ENCODE results near the gene CRLF1.

The CRLF1 gene

GRCh38 chr19:18645035-18645511 lies 38.5 kb upstream of the CRLF1 start:
- TF ChIP-seq ZFX (IDR thresholded peaks at IDR 0.05; ENCODE audit: borderline replicate concordance) (no peak), CTCF (IDR thresholded peaks at IDR 0.05) (no peak)
- H3K27ac ChIP-seq = no peak overlapping the region

DNA sequence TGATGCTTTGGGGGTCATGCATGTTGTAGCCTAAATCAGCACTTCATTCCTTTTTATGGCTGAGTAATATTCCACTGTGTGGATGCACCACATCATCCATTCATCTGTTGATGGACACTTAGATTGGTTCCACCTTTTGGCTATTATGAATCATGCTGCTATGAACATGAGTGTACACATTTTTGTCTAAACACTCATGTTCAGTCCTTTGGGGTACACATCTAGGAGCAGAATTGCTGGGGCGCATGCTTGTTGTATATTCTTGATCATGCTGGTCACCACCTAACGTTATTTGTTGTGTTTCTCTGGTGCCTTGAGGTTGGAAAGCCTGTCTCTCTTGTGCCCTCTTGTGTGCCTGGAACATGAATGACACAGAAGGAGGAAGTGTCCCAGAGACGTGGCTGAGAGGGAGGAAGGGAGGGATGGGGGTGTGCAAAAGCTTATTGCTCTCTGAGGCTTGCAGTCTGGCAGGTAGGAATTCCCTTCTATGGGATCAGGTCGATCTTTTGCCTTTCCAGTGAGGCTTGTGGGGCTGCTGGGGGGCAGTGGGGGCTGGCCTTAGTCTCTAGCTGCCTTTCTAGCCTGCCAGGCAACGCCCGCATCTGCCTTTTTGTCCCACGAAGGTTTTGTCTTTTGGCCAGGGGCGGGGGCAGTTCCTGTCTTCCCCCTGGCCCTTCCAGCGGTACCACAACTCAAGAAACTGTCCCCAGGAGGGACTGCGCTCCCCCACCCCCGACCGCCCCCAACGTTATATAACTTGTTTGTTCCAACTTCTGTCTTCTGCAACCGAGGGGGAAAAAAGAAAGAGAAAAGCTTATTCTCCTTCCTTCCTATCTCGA lies 37.8 kb upstream of the CRLF1 start:
- TF ChIP-seq ZFX (IDR thresholded peaks at IDR 0.05; ENCODE audit: borderline replicate concordance) (no peak), CTCF (IDR thresholded peaks at IDR 0.05) (no peak; the same call in 1 of the 2 replicates)
- H3K27ac ChIP-seq = no peak overlapping the region

- TF ChIP-seq ZFX (IDR thresholded peaks at IDR 0.05; ENCODE audit: borderline replicate concordance) (no peak), CTCF (IDR thresholded peaks at IDR 0.05) (no peak)
- no peak overlapping the region for H3K27ac ChIP-seq
Observed at GRCh38 chr19:18639706-18640243, 33.2 kb upstream of the CRLF1 start.

- no peak for TF ChIP-seq ZFX (IDR thresholded peaks at IDR 0.05; ENCODE audit: borderline replicate concordance)
- TF ChIP-seq CTCF (IDR thresholded peaks at IDR 0.05) = no peak
- peak overlapping the region; percentile 74 for H3K27ac ChIP-seq
Observed at GRCh38 chr19:18637673-18638630, 31.4 kb upstream of the CRLF1 start.

- H3K27ac ChIP-seq = peak within 1 kb of the TSS; percentile 74
Observed at GRCh38 chr19:18636969-18637629, 30.5 kb upstream of the CRLF1 start, which contains the start of gene KLHL26. TSS of gene KLHL26 (plus strand) at chr19:18637028. CDS start at chr19:18637055, 27 bp downstream.

More at GRCh38 chr19:18636969-18637629, 30.5 kb upstream of the CRLF1 start, which contains the start of gene KLHL26:
- TF ChIP-seq ZFX (IDR thresholded peaks at IDR 0.05; ENCODE audit: borderline replicate concordance) (no peak), CTCF (IDR thresholded peaks at IDR 0.05) (no peak)

Measured in 22Rv1 (cell line).